Esophagus squamous epithelium (tissue), 5 donors: ENCODE data around the gene ATXN2. TPM values are rescaled to one million over a fixed set of nuclear protein-coding genes. Genes with fewer than 3 reads are reported as not detected.

Source experiments
- DNase-seq: peaks from one replicate; lab custom pipeline; 2025; lab: John Stamatoyannopoulos, UW
- H3K27ac ChIP-seq, 4 donors: fragments of 200-600 bp; sonication (generic); one replicate each; pipeline ENCODE4 v1.5.1; 2016 to 2019; ENCODE audit warnings: mild to moderate bottlenecking in 1 of 4
- H3K27me3 ChIP-seq, 4 donors: fragments of 200-600 bp; sonication (generic); 1 replicate in 3 of 4; 2 replicates in 1 of 4; pipeline versions ENCODE4 v1.5.1 to v1.6.0; 2017 to 2021; ENCODE audit warnings: antibody characterized with exemption in 1 of 4
- H3K36me3 ChIP-seq, 3 donors: fragments of 200-600 bp; sonication (generic); one replicate each; pipeline ENCODE4 v1.5.1; 2016 to 2019
- H3K4me1 ChIP-seq, 3 donors: fragments of 200-600 bp; sonication (generic); one replicate each; pipeline ENCODE4 v1.5.1; 2017 to 2019
- H3K4me3 ChIP-seq, 4 donors: fragments of 200-600 bp; sonication (generic); 1 replicate in 3 of 4; 2 replicates in 1 of 4; pipeline ENCODE4 v1.5.1; 2016 to 2019; ENCODE audit warnings: mild to moderate bottlenecking in 2 of 4, moderate library complexity in 1 of 4
- H3K9me3 ChIP-seq, 3 donors: fragments of 200-600 bp; sonication (generic); one replicate each; pipeline ENCODE4 v1.5.1; 2016 to 2019
- CTCF ChIP-seq, 6 experiments: fragments of 450-650 bp in 4 of 6; fragments of 200-600 bp in 2 of 6; sonication (generic) in 2 of 6; IDR thresholded peaks; one replicate each; pipeline ENCODE4 v1.5.1; 2016 to 2019; ENCODE audit warnings: antibody characterized with exemption in 6 of 6, mild to moderate bottlenecking in 4 of 6, moderate library complexity in 4 of 6
- POLR2A ChIP-seq, 4 donors: fragments of 450-650 bp; IDR thresholded peaks; one replicate each; pipeline ENCODE4 v1.6.1; 2017; ENCODE audit warnings: antibody characterized with exemption in 4 of 4, mild to moderate bottlenecking in 4 of 4, moderate library complexity in 3 of 4
- WGBS, 2 donors: methylation state at CpG; one replicate each; pipeline ENCODE4 v1.1.5; 2018; 5-methylcytosine and 5-hydroxymethylcytosine counted together
- intact Hi-C: fragments of 100-400 bp; cut with DNase I; formaldehyde crosslinking; loops from one replicate; pipeline ENCODE4 v1.15.0; 2022
- total RNA-seq, 4 donors: library from RNA; depleted of rRNA; stranded (reverse); fragments of >200 nt; gene quantifications; one replicate each; pipeline ENCODE4 v1.1.0, GENCODE V29; 2016
- donor health status: DM: yes; HTN: yes; CAD: no.

The ATXN2 gene
- total RNA-seq, 4 donors from 2014 or later = 11.4 to 36.2 (median 25.4) TPM

GRCh38 chr12:111457071-111457470 lies 142.0 kb downstream of the ATXN2 start:
- Histone ChIP-seq H3K4me1 (peaks cover 0 to 12% (median 0%) of the 10 kb centered on the region in 3 donors), H3K36me3 (peaks cover 19 to 91% (median 27%) of the 10 kb centered on the region in 3 donors), H3K9me3 (no peaks in the 10 kb centered on the region), H3K27ac (no peak overlapping the region), H3K4me3 (no peak overlapping the region), H3K27me3 (no peaks in the 10 kb centered on the region)
- TF ChIP-seq CTCF (IDR thresholded peaks at IDR 0.05) (no peak), POLR2A (IDR thresholded peaks at IDR 0.05) (no peak)
- 90 to 98% methylated on average over 6 to 8 of the region's 9 CpGs for WGBS, 2 donors
- no peak for DNase-seq
- intact Hi-C loops = no loop called here

GRCh38 chr12:111455448-111456320 lies 143.4 kb downstream of the ATXN2 start:
- no peaks in the 10 kb centered on the region for H3K27me3 ChIP-seq
- H3K4me1 ChIP-seq = peaks cover 0 to 15% (median 0%) of the 10 kb centered on the region in 3 donors
- H3K4me3 ChIP-seq = no peak overlapping the region
- no peak for DNase-seq
- intact Hi-C loops = no loop called here
- TF ChIP-seq CTCF (IDR thresholded peaks at IDR 0.05) (no peak), POLR2A (IDR thresholded peaks at IDR 0.05) (no peak)
- 93 to 94% methylated on average over 15 of the region's 15 CpGs for WGBS, 2 donors
- H3K27ac ChIP-seq = no peak overlapping the region
- H3K9me3 ChIP-seq = no peaks in the 10 kb centered on the region
- H3K36me3 ChIP-seq = peaks cover 19 to 94% (median 30%) of the 10 kb centered on the region in 3 donors

- no peak for DNase-seq
- no peak overlapping the region for H3K27ac ChIP-seq
- peaks cover 19 to 94% (median 34%) of the 10 kb centered on the region in 3 donors for H3K36me3 ChIP-seq
- no peaks in the 10 kb centered on the region for H3K9me3 ChIP-seq
- H3K27me3 ChIP-seq = no peaks in the 10 kb centered on the region
- no peak overlapping the region for H3K4me3 ChIP-seq
- WGBS, 2 donors = 84 to 88% methylated on average over 3 to 9 of the region's 11 CpGs
- peaks cover 0 to 19% (median 0%) of the 10 kb centered on the region in 3 donors for H3K4me1 ChIP-seq
- intact Hi-C loops = no loop called here
- TF ChIP-seq CTCF (IDR thresholded peaks at IDR 0.05) (no peak), POLR2A (IDR thresholded peaks at IDR 0.05) (no peak)
Measured at GRCh38 chr12:111454716-111455447, 144.2 kb downstream of the ATXN2 start.

- Histone ChIP-seq H3K9me3 (no peaks in the 10 kb centered on the region), H3K4me3 (no peak overlapping the region), H3K27ac (no peak overlapping the region), H3K27me3 (no peaks in the 10 kb centered on the region), H3K36me3 (peaks cover 19 to 94% (median 34%) of the 10 kb centered on the region in 3 donors), H3K4me1 (peaks cover 0 to 24% (median 0%) of the 10 kb centered on the region in 3 donors)
- 82 to 84% methylated on average over 3 to 4 of the region's 4 CpGs for WGBS, 2 donors
- TF ChIP-seq POLR2A (IDR thresholded peaks at IDR 0.05) (no peak), CTCF (IDR thresholded peaks at IDR 0.05) (no peak)
- DNase-seq = no peak
- intact Hi-C loops = no loop called here
Measured at GRCh38 chr12:111454311-111454710, 144.8 kb downstream of the ATXN2 start.
